OCI-LY7 (cell line): Measurements from ENCODE around the gene TMEM151A. TPM values are rescaled to one million over a fixed set of nuclear protein-coding genes. Genes with fewer than 3 reads are reported as not detected.
"Not testable (repeated sequence)": the region's sequence is repeated elsewhere in the genome, so short reads cannot be mapped to it uniquely, and the experiment has no call there.

Experiments used
- BruUV-seq: library from RNA; stranded (reverse); fragments of 400-500 nt; replicated peaks from 2 replicates; lab custom pipeline; 2021; lab: Mats Ljungman, UMichigan
- CTCF ChIA-PET: fragments of 300-600 bp; sonication (Branson Sonifier 250); formaldehyde crosslinking; loops from one replicate; lab custom pipeline; 2022; ENCODE audit warnings: antibody characterized with exemption; ENCODE audit not compliant: unreplicated experiment; lab: Charles Lee
- POLR2A ChIA-PET: fragments of 300-600 bp; sonication (Branson Sonifier 250); formaldehyde crosslinking; loops from one replicate; lab custom pipeline; 2022; ENCODE audit warnings: antibody characterized with exemption; lab: Charles Lee
- DNase-seq: peaks from one replicate; pipeline ENCODE4 v3.0.0-alpha.2; 2015; ENCODE audit warnings: low spot score
- H2AFZ ChIP-seq: fragments of 200-600 bp; sonication (generic), shearing (Covaris generic); 2 replicates; pipeline ENCODE4 v1.6.1; 2014; ENCODE audit warnings: mild to moderate bottlenecking, antibody characterized with exemption, low read length, moderate library complexity
- H3K27ac ChIP-seq: fragments of 200-600 bp; sonication (generic); 2 replicates; pipeline ENCODE4 v1.5.1; 2014; ENCODE audit warnings: mixed run types, low read depth, mild to moderate bottlenecking, moderate library complexity, low read length, inconsistent platforms; ENCODE audit not compliant: poor library complexity, severe bottlenecking
- H3K36me3 ChIP-seq: fragments of 200-600 bp; sonication (generic); 2 replicates; pipeline ENCODE4 v1.6.1; 2014; ENCODE audit warnings: mild to moderate bottlenecking, antibody characterized with exemption, low read length, moderate library complexity, mixed read lengths; ENCODE audit not compliant: insufficient read depth
- H3K4me1 ChIP-seq: fragments of 200-600 bp; sonication (generic); 2 replicates; pipeline ENCODE4 v1.5.1; 2014; ENCODE audit warnings: mild to moderate bottlenecking, low read length; ENCODE audit not compliant: insufficient read depth, poor library complexity, severe bottlenecking
- H3K4me2 ChIP-seq: fragments of 200-600 bp; sonication (generic); 2 replicates; pipeline ENCODE4 v1.6.1; 2014; ENCODE audit warnings: mild to moderate bottlenecking, low read length
- H3K4me3 ChIP-seq: fragments of 200-600 bp; sonication (generic); 2 replicates; pipeline ENCODE4 v1.5.1; 2014; ENCODE audit warnings: mild to moderate bottlenecking, low read depth, low read length; ENCODE audit not compliant: poor library complexity, severe bottlenecking
- H3K79me2 ChIP-seq: fragments of 200-600 bp; sonication (generic); 2 replicates; pipeline ENCODE4 v1.6.1; 2016; ENCODE audit warnings: low read depth, mild to moderate bottlenecking, low read length, moderate library complexity, mixed read lengths; ENCODE audit not compliant: insufficient read depth
- H3K9me2 ChIP-seq: fragments of 200-600 bp; sonication (generic); 2 replicates; pipeline ENCODE4 v1.6.1; 2016; ENCODE audit warnings: mild to moderate bottlenecking, low read length, mixed read lengths; ENCODE audit not compliant: insufficient read depth
- H3K9me3 ChIP-seq: fragments of 200-600 bp; sonication (generic); 2 replicates; pipeline ENCODE4 v1.6.1; 2014; ENCODE audit warnings: mild to moderate bottlenecking, mixed run types, low read length, mixed read lengths
- H4K20me1 ChIP-seq: fragments of 200-600 bp; sonication (generic); 2 replicates; pipeline ENCODE4 v1.6.1; 2014; ENCODE audit warnings: mild to moderate bottlenecking, antibody characterized with exemption, low read length, moderate library complexity, mixed read lengths; ENCODE audit not compliant: insufficient read depth
- CTCF ChIP-seq: fragments of 200-600 bp; sonication (generic); conservative IDR thresholded peaks from 2 replicates; pipeline ENCODE4 v1.5.1; 2014; ENCODE audit warnings: mild to moderate bottlenecking, antibody characterized with exemption, low read length, moderate library complexity, mixed read lengths
- EZH2phosphoT487 ChIP-seq: fragments of 200-600 bp; sonication (generic); IDR thresholded peaks from 2 replicates; pipeline ENCODE4 v1.6.1; 2018; ENCODE audit warnings: low read depth, borderline replicate concordance, mild to moderate bottlenecking, mixed run types, antibody characterized with exemption, low read length, moderate library complexity, mixed read lengths
- intact Hi-C: fragments of 100-400 bp; cut with micrococcal nuclease; formaldehyde crosslinking; loops from one replicate; pipeline ENCODE4 v1.10.0; 2022; ENCODE audit not compliant: unreplicated experiment
- total RNA-seq, 2 experiments: library from RNA; depleted of rRNA in 1 of 2; stranded (reverse); fragments of >200 nt in 1 of 2; shearing (Covaris generic) in 1 of 2; gene quantifications; 2 replicates each; pipeline ENCODE4 v1.2.3, GENCODE V29; 2014 to 2022

The TMEM151A gene
- total RNA-seq, 2 experiments from 2014 or later: not detected

GRCh38 chr11:66277064-66277463, 14.6 kb upstream of the TMEM151A start:
- H2AFZ ChIP-seq, POLR2A ChIA-PET, H3K27ac ChIP-seq, H4K20me1 ChIP-seq, intact Hi-C loops, CTCF ChIA-PET, H3K4me3 ChIP-seq, H3K79me2 ChIP-seq, H3K9me2 ChIP-seq, H3K4me2 ChIP-seq, DNase-seq, H3K9me3 ChIP-seq: not testable (repeated sequence)
- Histone ChIP-seq H3K36me3 (peaks cover 37% of the 10 kb centered on the region), H3K4me1 (peaks cover 15% of the 10 kb centered on the region)
- TSS peak; percentile 58 for BruUV-seq

- Histone ChIP-seq H2AFZ (no peak within 1 kb of the TSS), H3K4me1 (peaks cover 20% of the 10 kb centered on the region), H3K36me3 (peaks cover 30% of the 10 kb centered on the region), H3K27ac (no peak within 1 kb of the TSS), H4K20me1 (no peaks in the 10 kb centered on the region), H3K9me2 (no peaks in the 10 kb centered on the region), H3K4me3 (peak within 1 kb of the TSS; percentile 39), H3K9me3 (no peaks in the 10 kb centered on the region), H3K79me2 (no peaks in the 10 kb centered on the region), H3K4me2 (peak within 1 kb of the TSS; percentile 61)
- ChIA-PET CTCF (no interaction called here), POLR2A (no interaction called here)
- peak; percentile 37 for DNase-seq
- intact Hi-C loops: no loop called here
- TF ChIP-seq CTCF (no peak), EZH2phosphoT487 (no peak)
- BruUV-seq: no TSS peak
Observed at GRCh38 chr11:66277471-66278362, 14.0 kb upstream of the TMEM151A start, which contains the start of gene CNIH2. TSS of gene CNIH2 (plus strand) at chr11:66278175. CDS start at chr11:66278457, 282 bp downstream.

- Histone ChIP-seq H3K9me3 (no peaks in the 10 kb centered on the region), H3K4me1 (peaks cover 27% of the 10 kb centered on the region), H3K27ac (no peak overlapping the region), H3K4me2 (peak overlapping the region; percentile 39; the same call in 1 of the 2 replicates), H3K79me2 (no peaks in the 10 kb centered on the region), H3K4me3 (no peak overlapping the region), H4K20me1 (no peaks in the 10 kb centered on the region), H2AFZ (no peak overlapping the region), H3K9me2 (no peaks in the 10 kb centered on the region), H3K36me3 (peaks cover 25% of the 10 kb centered on the region; the same call in 1 of the 2 replicates)
- DNase-seq: no peak
- POLR2A ChIA-PET: interaction anchor here (0.6 kb wide), 1 partner anchor 39 kb away, joined by 3 read pairs; no protein-coding TSS in a partner anchor
- TF ChIP-seq EZH2phosphoT487 (no peak), CTCF (no peak)
- intact Hi-C loops: no loop called here
- CTCF ChIA-PET: interaction anchor here (0.6 kb wide), 1 partner anchor 69 kb away, joined by 4 read pairs; no protein-coding TSS in a partner anchor
- BruUV-seq: no TSS peak
Observed at GRCh38 chr11:66278363-66279091, 13.2 kb upstream of the TMEM151A start.
